ENCODE data around the gene MICAL3.

GRCh38 chr22:18050065-18050464, 25.7 kb upstream of the MICAL3 start:
- TF ChIP-seq CTCF (IDR thresholded peaks at IDR 0.05; ENCODE audit: low read length), result no peak
- TF ChIP-seq EZH2 (IDR thresholded peaks at IDR 0.05; ENCODE audit: borderline replicate concordance, low read length), result no peak
